KOPT-K1 (cell line): ENCODE measurements around the gene CFTR.
"Not testable (repeated sequence)": the region's sequence is repeated elsewhere in the genome, so short reads cannot be mapped to it uniquely, and the experiment has no call there.

Source experiments
- H3K27ac ChIP-seq: fragments of 200-600 bp; sonication (generic); 2 replicates; pipeline ENCODE4 v1.5.1; 2016; ENCODE audit warnings: antibody characterized with exemption, mild to moderate bottlenecking, low read depth, low read length; ENCODE audit not compliant: poor library complexity, severe bottlenecking
- H3K36me3 ChIP-seq: fragments of 200-600 bp; sonication (generic); 2 replicates; pipeline ENCODE4 v1.5.1; 2017; ENCODE audit warnings: antibody characterized with exemption, mild to moderate bottlenecking, low read length, moderate library complexity; ENCODE audit not compliant: insufficient read depth
- H3K9me3 ChIP-seq: fragments of 200-600 bp; sonication (generic); 2 replicates; pipeline ENCODE4 v1.5.1; 2017; ENCODE audit warnings: antibody characterized with exemption, low read length, mild to moderate bottlenecking; ENCODE audit not compliant: insufficient read depth, poor library complexity, severe bottlenecking

Gene CFTR

DNA sequence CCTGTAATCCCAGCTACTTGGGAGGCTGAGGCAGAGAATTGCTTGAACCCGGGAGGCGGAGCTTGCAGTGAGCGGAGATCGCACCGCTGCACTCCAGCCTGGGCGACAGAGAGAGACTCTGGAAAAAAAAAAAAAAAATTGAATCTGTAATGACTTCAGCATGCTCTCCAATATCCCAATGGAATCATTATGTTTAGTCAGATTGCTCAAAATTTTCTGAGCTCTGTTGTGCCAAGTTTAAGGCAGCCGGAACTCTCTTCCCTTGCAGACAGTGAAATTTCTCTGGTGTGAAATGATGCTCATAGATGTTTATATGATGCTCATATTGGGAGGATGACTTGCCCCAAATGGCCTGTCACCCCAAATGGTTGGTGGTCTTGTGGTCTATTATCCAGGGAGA, 212.5 kb downstream of the CFTR start:
- Histone ChIP-seq H3K27ac (no peak overlapping the region), H3K9me3 (no peaks in the 10 kb centered on the region), H3K36me3 (no peaks in the 10 kb centered on the region)

DNA sequence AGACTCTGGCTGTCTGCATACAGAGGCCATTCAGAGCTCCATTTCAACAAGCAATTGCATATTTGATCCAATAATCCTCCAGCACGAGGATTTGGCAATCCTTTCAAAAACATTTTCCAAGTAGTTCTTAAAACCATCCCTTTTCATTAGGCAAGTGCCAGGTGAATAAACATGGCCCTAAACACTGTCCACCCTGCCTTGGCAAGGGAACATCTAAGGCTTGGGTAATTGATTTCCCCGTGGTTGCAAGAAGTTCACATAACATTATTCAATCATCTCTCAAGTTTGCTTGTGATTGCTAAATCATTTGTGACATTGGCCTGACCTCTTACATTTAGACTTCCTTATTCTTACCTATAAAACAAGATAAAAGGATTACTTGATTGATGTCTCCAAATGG, 218.2 kb downstream of the CFTR start:
- Histone ChIP-seq H3K9me3 (no peaks in the 10 kb centered on the region), H3K36me3 (no peaks in the 10 kb centered on the region), H3K27ac (no peak overlapping the region)

DNA sequence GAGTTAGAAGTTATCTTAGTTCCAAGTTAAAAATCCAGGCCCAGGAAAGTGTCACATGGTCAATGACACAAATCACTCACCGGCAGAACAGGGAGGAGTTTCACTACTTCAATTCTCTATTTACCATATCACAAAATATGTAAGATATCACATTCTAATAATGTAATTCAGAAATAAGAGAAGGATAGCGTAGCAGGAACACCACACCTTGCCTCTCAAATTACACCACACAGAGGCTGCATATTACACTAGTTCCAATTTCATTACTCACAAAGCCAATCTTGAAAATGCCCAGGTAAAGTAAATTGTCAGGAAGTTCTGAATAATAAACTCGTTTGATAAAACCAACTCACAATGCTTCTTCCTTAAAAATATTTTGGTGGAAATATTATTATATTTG, 224.2 kb downstream of the CFTR start:
- H3K36me3 ChIP-seq, result no peaks in the 10 kb centered on the region
- no peak overlapping the region for H3K27ac ChIP-seq
- no peaks in the 10 kb centered on the region for H3K9me3 ChIP-seq

DNA sequence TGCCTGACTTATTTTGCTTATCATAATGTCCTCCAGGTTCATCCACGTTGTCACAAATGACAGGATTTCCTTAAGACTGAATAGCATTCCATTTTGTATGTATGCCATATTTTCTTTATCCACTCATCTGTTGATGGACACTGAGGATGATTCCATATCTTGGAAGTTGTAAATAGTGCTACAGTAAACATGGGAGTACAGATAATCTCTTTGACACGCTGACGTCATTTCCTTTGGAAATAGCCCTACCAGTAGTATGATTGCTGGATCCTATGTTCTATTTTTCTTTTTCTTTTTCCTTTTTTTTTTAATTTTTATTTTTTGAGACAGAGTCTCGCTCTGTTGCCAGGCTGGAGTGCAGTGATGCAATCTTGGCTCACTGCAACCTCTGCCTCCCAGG, 225.8 kb downstream of the CFTR start:
- H3K9me3 ChIP-seq, result no peaks in the 10 kb centered on the region
- no peak overlapping the region for H3K27ac ChIP-seq
- no peaks in the 10 kb centered on the region for H3K36me3 ChIP-seq

DNA sequence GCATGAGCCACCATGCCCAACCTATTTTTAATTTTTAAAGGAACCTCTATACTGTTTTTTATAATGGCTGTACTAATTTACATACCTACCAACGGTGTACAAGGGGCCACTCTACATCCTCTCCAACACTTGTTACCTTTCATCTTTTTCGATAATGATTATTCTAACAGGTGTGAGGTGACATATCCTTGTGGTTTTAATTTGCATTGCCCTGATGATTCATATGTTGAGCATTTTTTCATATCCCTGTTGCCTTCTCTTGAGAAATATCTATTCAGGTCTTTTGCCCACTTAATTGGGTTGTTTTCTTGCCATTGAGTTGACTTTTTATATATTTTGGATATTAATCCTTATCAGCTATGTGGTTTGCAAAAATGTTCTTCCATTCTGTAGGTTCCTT, 226.4 kb downstream of the CFTR start:
- Histone ChIP-seq H3K9me3 (no peaks in the 10 kb centered on the region), H3K27ac (no peak overlapping the region), H3K36me3 (no peaks in the 10 kb centered on the region)

DNA sequence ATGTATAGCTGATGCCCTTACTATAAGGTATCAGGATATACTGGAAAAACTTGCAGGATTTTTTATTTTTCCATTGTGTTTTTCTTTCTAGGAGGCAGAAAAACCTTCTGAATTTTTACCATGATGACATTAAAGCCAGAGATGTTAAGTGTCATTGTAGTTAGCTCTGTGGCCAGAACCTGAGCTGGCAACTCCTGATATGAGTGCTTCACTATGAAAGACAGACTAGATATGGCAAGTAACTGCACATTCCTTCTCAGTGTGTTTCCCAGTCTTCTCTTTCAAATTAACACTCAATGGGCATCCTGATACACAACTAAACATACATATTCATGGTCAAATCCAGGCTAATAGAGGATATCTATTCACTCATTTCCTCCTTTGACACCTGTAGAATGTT, 227.3 kb downstream of the CFTR start:
- Histone ChIP-seq H3K36me3 (no peaks in the 10 kb centered on the region), H3K27ac (no peak overlapping the region), H3K9me3 (no peaks in the 10 kb centered on the region)

DNA sequence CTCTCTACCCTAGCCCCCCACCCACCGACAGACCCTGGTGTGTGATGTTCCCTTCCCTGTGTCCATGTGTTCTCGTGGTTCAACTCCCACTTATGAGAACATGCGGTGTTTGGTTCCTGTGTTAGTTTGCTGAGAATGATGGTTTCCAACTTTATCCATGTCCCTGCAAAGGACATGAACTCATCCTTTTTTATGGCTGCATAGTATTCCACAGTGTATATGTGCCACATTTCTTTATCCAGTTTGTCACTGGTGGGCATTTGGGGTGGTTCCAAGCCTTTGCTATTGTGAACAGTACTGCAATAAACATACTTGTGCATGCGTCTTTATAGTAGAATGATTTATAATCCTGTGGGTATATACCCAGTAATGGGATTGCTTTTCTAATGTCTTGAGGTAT, 228.3 kb downstream of the CFTR start:
- not testable (repeated sequence) for H3K9me3 ChIP-seq, H3K36me3 ChIP-seq, H3K27ac ChIP-seq

DNA sequence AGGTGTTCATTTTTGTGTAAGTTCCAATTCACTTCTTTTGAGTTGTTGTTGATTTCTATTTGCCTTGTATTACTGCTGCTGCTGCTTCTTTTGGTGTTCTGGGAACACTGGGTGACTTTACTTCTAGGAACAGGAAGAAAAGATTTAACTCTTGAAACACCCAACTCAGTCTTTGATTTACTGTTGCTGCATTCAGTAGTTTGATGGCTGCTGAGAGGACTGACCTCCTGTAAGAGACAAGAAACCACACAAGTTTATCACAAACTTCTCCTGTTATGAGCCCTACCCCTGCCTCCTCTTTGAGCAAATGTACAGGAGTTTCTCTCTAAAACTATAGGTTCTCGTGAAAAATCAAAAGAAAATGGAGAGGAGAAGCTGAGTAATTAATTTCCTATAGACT, 231.7 kb downstream of the CFTR start:
- no peaks in the 10 kb centered on the region for H3K36me3 ChIP-seq
- peak overlapping the region; percentile 47 for H3K27ac ChIP-seq
- no peaks in the 10 kb centered on the region for H3K9me3 ChIP-seq

DNA sequence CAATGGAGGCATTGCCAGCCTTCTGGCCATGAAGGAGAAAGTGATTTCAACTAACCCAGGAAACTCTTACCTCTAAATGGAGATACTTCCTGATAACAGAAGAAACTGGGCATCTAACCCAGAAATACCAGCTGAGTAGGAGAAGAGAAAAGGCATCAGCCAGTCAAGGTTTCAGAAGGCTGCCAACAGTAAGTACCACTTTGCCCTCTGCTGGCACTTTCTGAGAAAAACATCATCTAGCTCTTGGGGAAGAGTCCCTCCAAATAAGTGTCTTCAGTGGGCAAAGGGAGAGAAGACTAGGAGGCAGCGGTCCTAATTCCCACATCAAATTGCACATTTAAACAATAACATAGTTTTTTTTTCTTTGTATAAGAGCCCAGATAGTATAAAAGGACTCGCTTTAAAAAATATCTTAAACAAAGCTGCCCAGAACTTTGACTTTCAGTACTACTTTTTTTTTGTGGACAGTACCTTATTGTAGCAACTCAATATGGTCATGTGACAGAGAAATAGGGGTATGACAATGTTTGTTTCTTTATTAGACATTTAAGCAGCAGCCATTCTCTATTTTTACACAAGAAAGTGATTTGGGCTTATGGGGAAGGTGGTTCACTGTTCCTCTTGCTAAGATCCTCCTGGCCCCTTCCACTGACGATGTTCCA, 236.1 kb downstream of the CFTR start:
- Histone ChIP-seq H3K9me3 (no peaks in the 10 kb centered on the region), H3K36me3 (no peaks in the 10 kb centered on the region), H3K27ac (peak overlapping the region; percentile 24)

DNA sequence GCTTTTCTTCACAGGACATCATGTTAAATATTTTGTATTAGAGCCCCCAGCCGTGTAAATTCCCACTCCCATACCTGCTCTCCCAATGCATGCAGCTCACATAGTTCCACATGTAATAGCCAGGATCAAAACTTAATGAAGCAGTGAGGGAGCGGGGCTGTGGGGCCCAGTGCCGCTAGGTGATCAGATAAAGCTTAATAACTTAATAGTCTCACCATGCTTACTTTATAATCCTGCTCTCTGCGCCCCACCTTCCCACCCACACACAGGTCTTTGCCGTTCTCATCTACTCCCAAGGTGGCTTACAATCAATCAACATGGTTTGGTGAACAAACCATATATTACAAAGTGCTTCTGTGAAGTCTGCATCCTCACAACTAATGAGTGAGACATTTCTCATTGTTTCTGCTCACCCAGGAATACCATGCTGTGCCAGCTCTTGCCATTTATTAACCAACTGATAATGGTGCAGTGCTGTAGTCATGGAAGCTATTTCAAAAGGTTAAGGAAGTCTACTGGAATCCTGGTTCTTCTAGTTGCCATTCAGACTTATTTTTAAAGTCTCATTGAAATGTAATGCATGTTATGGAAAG, 237.0 kb downstream of the CFTR start:
- H3K27ac ChIP-seq, result no peak overlapping the region
- H3K9me3 ChIP-seq, result no peaks in the 10 kb centered on the region
- no peaks in the 10 kb centered on the region for H3K36me3 ChIP-seq

DNA sequence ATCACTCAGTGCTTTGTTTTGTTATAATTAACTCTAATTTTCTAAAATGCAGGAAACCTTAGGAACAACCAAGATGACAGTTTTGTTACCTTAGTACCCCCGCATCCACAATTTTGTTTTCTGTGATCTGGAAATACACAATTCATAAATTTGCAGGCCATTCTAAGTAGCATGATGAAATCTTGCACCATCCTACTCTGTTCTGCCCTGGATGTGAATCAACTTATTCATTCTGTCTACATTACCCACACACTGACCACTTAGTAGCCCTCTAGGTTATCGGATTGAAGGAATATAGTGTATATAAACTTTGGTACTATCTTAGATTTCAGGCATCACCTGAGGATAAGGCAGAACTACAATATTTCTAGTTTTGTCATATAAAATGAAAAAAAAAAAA, 237.5 kb downstream of the CFTR start:
- Histone ChIP-seq H3K27ac (no peak overlapping the region), H3K9me3 (no peaks in the 10 kb centered on the region), H3K36me3 (no peaks in the 10 kb centered on the region)
